Measurements from ENCODE around the gene PDX1.

PDX1 gene

GRCh38 chr13:27965343-27965739 lies 45.5 kb downstream of the PDX1 start:
- in situ Hi-C loops (cut with HindIII; ENCODE audit: low pct_unique_long_range_greater_than_20kb, low sequenced_read_pairs), result no loop called here
- no peak for TF ChIP-seq JUND (IDR thresholded peaks at IDR 0.05; ENCODE audit: low read depth)
- DNase-seq (ENCODE audit: low read depth in 1 of 2, low spot score in 1 of 2), result no peak

- peak in 1 of 2 experiments; percentile 54 for DNase-seq (ENCODE audit: low read depth in 1 of 2, low spot score in 1 of 2)
- in situ Hi-C loops (cut with HindIII; ENCODE audit: low pct_unique_long_range_greater_than_20kb, low sequenced_read_pairs), result no loop called here
- no peak for TF ChIP-seq JUND (IDR thresholded peaks at IDR 0.05; ENCODE audit: low read depth)
Observed at GRCh38 chr13:27965740-27966640, 46.2 kb downstream of the PDX1 start.

GRCh38 chr13:27966641-27967202 lies 46.9 kb downstream of the PDX1 start:
- no peak for TF ChIP-seq JUND (IDR thresholded peaks at IDR 0.05; ENCODE audit: low read depth)
- DNase-seq (ENCODE audit: low read depth in 1 of 2, low spot score in 1 of 2), result no peak
- in situ Hi-C loops (cut with HindIII; ENCODE audit: low pct_unique_long_range_greater_than_20kb, low sequenced_read_pairs), result no loop called here

GRCh38 chr13:27967203-27967735 lies 47.5 kb downstream of the PDX1 start:
- in situ Hi-C loops (cut with HindIII; ENCODE audit: low pct_unique_long_range_greater_than_20kb, low sequenced_read_pairs), result no loop called here
- DNase-seq (ENCODE audit: low read depth in 1 of 2, low spot score in 1 of 2), result no peak
- no peak for TF ChIP-seq JUND (IDR thresholded peaks at IDR 0.05; ENCODE audit: low read depth)

- TF ChIP-seq JUND (IDR thresholded peaks at IDR 0.05; ENCODE audit: low read depth), result no peak
- in situ Hi-C loops (cut with HindIII; ENCODE audit: low pct_unique_long_range_greater_than_20kb, low sequenced_read_pairs), result no loop called here
- no peak for DNase-seq (ENCODE audit: low read depth in 1 of 2, low spot score in 1 of 2)
Observed at GRCh38 chr13:27967736-27968315, 48.0 kb downstream of the PDX1 start.

GRCh38 chr13:27968316-27969081 lies 48.7 kb downstream of the PDX1 start:
- in situ Hi-C loops (cut with HindIII; ENCODE audit: low pct_unique_long_range_greater_than_20kb, low sequenced_read_pairs), result no loop called here
- TF ChIP-seq JUND (IDR thresholded peaks at IDR 0.05; ENCODE audit: low read depth), result no peak
- DNase-seq (ENCODE audit: low read depth in 1 of 2, low spot score in 1 of 2), result no peak

GRCh38 chr13:27969082-27969865 lies 49.5 kb downstream of the PDX1 start, which contains the start of gene CDX2:
Gene CDX2 (minus strand): TSS chr13:27969315. CDS start chr13:27969006, 309 bp downstream.
- in situ Hi-C loops (cut with HindIII; ENCODE audit: low pct_unique_long_range_greater_than_20kb, low sequenced_read_pairs), result no loop called here
- no peak for DNase-seq (ENCODE audit: low read depth in 1 of 2, low spot score in 1 of 2)

GRCh38 chr13:27969866-27970229 lies 50.0 kb downstream of the PDX1 start:
- DNase-seq (ENCODE audit: low read depth in 1 of 2, low spot score in 1 of 2), result no peak
- in situ Hi-C loops (cut with HindIII; ENCODE audit: low pct_unique_long_range_greater_than_20kb, low sequenced_read_pairs), result no loop called here
- no peak for TF ChIP-seq JUND (IDR thresholded peaks at IDR 0.05; ENCODE audit: low read depth)

More at GRCh38 chr13:27969082-27969865, 49.5 kb downstream of the PDX1 start, which contains the start of gene CDX2:
- no peak for TF ChIP-seq JUND (IDR thresholded peaks at IDR 0.05; ENCODE audit: low read depth)

- in situ Hi-C loops (cut with HindIII; ENCODE audit: low pct_unique_long_range_greater_than_20kb, low sequenced_read_pairs), result no loop called here
- DNase-seq (ENCODE audit: low read depth in 1 of 2, low spot score in 1 of 2), result no peak
- TF ChIP-seq JUND (IDR thresholded peaks at IDR 0.05; ENCODE audit: low read depth), result no peak
Observed at GRCh38 chr13:27970382-27971235, 50.8 kb downstream of the PDX1 start.

GRCh38 chr13:27971236-27971645 lies 51.4 kb downstream of the PDX1 start:
- no peak for TF ChIP-seq JUND (IDR thresholded peaks at IDR 0.05; ENCODE audit: low read depth)
- DNase-seq (ENCODE audit: low read depth in 1 of 2, low spot score in 1 of 2), result no peak
- in situ Hi-C loops (cut with HindIII; ENCODE audit: low pct_unique_long_range_greater_than_20kb, low sequenced_read_pairs), result no loop called here

Measured in T47D (cell line).